HG02610 (cell line): Measurements from ENCODE around the gene DPP6.
"Not testable (repeated sequence)": the region's sequence is repeated elsewhere in the genome, so short reads cannot be mapped to it uniquely, and the experiment has no call there.

Experiments used
- ATAC-seq: cut with Tn5 transposase; IDR thresholded peaks from one replicate; pipeline ENCODE4 v1.9.1; 2021; ENCODE audit warnings: mild to moderate bottlenecking, moderate library complexity; ENCODE audit not compliant: unreplicated experiment

DPP6 gene

DNA sequence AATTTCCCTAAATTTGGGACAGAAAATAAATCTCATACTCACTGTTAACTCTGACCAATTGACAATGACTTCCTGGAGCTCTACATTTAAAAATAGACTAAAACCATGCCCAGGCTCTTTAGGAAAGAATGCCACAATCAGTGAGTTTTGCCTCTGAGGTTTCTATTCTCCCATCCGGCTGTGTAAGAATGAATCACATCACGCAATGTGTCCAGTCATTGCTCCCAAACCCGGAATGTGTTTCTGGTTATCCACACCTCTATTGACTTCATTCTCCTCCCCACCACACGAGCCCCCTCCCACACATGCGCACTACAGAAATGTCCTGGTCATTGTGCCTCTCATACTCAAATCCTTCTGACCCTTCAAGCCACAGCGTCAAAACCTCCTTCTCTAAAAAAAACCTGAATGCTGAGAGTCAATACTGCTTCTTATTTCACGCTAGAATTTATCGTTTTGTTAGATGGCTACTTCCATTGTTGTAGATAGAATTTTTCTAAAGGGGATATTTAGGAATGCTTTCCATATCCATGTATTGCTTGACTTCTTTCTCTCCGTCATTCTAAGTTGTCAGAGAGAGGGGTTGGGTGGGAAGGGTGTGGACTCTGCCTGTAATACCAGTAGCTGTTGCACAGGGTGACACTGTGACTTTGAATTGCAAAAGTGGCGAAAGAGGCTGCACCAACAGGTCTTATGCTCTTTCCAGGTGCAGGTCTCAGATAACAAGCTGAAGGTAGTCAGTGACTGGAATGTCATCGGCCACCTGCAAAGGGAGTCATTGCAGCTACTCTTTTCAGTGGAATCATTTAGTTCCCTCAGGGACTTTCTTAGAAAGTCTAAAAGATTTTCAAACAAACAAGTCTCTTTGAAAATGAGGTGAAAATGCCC, 594.2 kb downstream of the DPP6 start:
- no peak for ATAC-seq

DNA sequence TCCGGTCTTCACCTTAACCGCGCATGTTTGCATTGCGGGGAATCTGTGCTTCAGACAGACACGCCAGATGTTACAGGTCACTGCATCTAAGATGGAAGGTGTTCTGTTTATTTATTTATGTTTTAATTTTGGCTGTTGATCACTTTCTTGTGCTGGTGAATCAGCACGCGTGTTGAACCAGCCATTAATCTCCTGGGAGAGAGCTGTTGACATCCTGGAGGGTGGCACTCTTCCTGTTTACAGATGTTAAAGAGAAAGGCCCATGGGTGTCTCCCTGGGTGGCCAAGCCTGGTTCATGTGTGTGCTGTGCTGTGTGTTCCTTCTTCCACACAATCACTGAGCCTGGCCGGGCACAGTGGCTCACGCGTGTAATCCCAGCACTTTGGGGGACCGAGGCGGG, 595.4 kb downstream of the DPP6 start:
- no peak for ATAC-seq

- ATAC-seq, result no peak
These were observed 596.8 kb downstream of the DPP6 start for GRCh38 chr7:154649015-154649414.

DNA sequence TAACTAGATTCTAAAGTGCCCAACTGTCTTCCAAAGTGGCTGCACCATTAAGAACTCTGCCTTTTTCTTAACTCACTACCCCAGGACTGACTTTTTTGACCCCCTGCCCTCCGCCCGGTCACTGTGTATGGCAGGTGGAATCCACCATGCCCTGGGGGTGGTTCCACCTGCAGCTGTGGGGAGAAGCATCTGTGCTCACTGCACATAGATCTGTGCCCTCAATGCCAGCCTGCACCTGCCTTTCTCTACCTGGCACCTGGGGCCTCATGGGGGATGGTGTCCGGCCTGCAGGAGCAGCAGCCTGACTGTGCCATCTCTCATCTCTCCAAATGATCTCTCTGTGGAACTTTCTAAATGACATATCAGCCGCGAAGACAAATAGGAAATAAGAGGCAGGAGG, 597.2 kb downstream of the DPP6 start:
- ATAC-seq, result no peak

GRCh38 chr7:154650275-154650674, 598.1 kb downstream of the DPP6 start:
- no peak for ATAC-seq

- no peak for ATAC-seq
These were observed 599.3 kb downstream of the DPP6 start for GRCh38 chr7:154651501-154651900.

GRCh38 chr7:154652564-154652963, 600.4 kb downstream of the DPP6 start:
- ATAC-seq, result no peak

GRCh38 chr7:154653281-154653680, 601.1 kb downstream of the DPP6 start:
- ATAC-seq, result no peak

DNA sequence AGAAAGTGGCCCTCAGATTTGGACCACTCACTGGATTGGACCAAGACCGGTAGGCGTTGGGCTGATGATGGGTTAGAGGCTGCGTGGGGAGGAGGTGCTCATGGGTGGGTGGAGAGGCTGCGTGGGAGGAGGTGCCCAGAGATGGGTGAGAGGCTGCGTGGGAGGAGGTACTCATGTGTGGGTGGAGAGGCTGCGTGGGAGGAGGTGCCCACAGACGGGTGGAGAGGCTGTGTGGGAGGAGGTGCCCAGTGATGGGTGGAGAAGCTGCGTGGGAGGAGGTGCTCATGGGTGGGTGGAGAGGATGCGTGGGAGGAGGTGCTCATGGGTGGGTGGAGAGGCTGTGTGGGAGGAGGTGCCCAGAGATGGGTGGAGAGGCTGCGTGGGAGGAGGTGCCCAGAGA, 604.4 kb downstream of the DPP6 start:
- no peak for ATAC-seq

- no peak for ATAC-seq
These were observed 614.6 kb downstream of the DPP6 start for GRCh38 chr7:154666768-154667167.

GRCh38 chr7:154672659-154673415, 620.6 kb downstream of the DPP6 start:
- no peak for ATAC-seq

- no peak for ATAC-seq
These were observed 622.0 kb downstream of the DPP6 start for GRCh38 chr7:154674191-154674590.

GRCh38 chr7:154675560-154675959, 623.4 kb downstream of the DPP6 start:
- no peak for ATAC-seq

DNA sequence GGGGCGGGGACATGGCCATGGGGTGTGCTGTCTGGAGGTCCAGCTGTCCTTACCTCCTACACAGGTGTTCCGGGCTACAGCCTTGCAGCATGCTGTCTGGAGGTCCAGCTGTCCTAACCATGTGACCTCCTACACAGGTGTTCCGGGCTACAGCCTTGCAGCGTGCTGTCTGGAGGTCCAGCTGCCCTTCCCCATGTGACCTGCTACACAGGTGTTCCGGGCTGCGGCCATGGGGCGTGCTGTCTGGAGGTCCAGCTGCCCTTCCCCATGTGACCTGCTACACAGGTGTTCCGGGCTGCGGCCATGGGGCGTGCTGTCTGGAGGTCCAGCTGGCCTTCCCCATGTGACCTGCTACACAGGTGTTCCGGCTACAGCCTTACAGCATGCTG, 623.8 kb downstream of the DPP6 start:
- ATAC-seq, result not testable (repeated sequence)

DNA sequence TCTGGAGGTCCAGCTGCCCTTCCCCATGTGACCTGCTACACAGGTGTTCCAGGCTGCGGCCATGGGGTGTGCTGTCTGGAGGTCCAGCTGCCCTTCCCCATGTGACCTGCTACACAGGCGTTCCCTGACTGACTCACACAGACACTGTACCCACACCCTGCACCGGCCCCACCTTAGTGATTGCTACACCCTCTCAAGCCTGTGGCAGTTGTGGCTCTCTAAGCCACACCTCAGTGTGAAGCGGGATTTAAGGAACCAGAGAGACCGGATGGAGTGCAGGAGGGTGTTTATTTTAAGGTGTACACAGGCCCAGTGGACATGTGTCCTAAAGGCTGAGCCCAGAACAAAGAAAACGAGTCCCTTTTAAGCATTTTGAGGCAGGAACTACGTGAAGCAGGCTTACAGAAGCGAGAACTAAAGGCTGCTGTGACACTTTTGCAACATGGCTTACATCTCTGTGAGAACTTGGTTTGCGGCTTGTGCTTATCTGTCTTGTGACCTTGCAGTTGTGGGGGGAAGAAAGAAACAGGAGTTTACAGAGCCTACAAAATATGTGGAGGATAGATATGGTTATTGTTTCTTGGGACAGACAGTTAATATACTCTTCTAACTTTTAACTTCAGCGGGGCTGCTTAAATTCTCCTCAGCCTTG, 624.4 kb downstream of the DPP6 start:
- no peak for ATAC-seq

- no peak for ATAC-seq
These were observed 625.3 kb downstream of the DPP6 start for GRCh38 chr7:154677454-154677853.

GRCh38 chr7:154678001-154678550, 625.9 kb downstream of the DPP6 start:
- not testable (repeated sequence) for ATAC-seq

DNA sequence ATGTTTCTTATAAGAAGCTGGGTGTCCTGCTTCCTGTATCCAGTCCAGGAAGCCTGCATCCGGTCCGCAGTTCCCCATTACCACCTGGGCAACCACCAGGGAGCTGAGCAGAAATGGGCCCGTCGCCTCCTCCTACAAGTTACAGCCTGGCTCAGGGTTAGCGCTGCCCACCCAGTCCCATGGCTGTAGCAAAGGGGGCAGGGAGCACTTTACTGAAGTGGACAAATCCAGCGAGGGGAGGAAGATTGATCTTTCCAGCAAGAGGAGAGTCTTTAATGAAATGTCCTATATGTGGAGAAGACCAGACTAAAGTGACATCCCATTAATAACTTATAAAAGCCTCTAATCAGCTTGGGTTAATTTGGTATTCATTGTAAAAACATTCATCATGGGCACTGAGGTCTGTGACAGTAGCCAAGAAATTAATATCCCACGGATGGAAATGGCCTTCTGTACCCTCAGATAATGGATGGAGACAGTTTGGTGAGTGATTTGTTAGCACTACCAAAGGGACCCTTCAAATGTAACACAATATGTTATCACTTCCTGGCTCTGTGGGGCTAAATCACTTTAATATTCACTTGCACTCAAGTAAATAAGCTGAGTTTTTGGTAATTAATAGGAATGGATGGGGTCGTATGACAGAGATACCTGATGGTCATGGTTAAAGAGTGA, 627.3 kb downstream of the DPP6 start:
- ATAC-seq, result no peak

- ATAC-seq, result no peak
These were observed 628.9 kb downstream of the DPP6 start for GRCh38 chr7:154680894-154681659.

DNA sequence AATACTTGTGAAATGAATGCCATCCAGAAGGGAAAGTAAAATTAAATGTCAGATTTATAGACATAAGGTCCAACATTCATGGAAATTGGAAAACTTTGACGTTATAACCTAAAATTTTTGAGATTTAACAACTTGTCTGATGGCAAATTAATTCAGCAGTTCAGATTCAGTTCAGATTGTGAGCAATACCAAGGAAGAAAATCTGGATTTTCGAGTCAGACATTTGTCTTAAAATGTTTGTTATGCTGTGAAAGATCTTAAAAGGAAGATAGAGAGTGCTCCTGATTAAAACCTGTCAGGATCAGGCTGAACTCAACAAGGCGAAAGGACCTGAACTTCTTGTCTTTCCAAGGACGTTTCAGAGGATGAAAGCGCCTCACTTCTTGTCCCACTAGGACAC, 629.8 kb downstream of the DPP6 start:
- ATAC-seq, result no peak
